GM18526 (cell line): Measurements from ENCODE around the gene PMP22.

Experiments
- POLR2A ChIP-seq: IDR thresholded peaks from 3 replicates; pipeline ENCODE4 v1.6.1; 2011; ENCODE audit not compliant: insufficient read length; ENCODE audit errors: extremely low read depth

PMP22 gene

GRCh38 chr17:15285466-15285865, 20.3 kb upstream of the PMP22 start:
- no peak for TF ChIP-seq POLR2A

- TF ChIP-seq POLR2A, result no peak
Measured at GRCh38 chr17:15284537-15284936, 19.4 kb upstream of the PMP22 start.

DNA sequence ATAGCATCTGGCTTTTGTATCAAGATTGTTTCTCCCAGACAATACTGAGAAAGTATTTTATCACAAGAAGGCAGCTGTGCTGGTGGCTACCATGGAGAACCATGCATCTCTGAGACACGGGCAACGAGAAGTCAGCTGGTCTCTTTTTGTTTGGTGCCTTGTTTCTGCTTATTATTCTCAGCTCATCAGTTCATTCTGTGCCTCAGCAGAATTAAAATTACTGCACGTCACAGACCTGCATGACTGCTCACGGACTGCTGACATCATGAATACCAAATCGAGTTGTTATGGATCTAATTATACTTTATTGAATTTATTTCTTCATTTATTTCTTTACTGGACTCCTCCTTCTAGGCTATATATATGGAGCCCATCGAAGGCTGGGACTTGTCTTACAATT, 19.0 kb upstream of the PMP22 start:
- TF ChIP-seq POLR2A, result no peak

DNA sequence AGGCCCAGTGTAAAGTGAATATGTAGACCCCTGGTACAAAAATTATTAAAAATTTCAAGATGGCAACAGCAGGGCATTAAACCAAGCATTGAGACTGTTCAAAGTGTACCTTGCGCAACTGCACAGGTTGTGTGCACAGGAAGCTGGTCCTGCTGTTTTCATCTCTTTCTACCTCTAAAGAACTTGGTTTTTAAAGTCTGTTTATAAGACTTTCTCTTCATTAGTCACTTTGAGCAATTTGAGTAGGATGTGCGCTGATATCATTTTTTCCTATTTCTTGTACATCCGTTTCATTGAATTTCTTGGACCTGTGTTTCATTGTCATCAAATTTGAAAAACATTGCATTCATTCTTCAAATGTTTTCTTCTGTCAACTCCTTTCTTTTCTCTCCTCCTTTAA, 16.8 kb upstream of the PMP22 start:
- no peak for TF ChIP-seq POLR2A

DNA sequence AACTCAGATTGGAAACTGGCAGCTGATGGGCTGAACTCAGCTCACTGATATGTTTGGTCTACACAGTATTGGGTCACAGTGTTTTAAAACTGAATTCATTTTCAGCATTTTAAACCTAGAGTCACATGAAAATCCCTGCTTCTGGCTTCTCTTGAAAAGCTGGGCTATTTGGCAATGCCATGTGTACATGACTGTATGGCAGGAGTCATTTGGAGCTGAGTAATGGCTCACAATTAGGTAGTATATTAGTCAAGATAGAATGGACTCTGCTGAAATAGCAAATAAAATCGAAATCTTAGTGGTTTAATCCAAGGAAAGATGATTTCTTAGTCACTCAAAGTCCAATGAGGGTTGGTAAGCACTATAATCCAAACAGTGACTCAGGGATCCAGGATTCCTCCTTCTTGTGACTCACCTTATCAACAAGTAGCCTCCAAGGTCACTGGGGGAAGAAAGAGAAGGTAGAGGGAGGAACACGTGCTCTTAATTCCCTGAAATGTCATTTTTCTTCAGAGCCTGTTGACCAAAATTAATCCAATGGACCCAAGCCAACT, 13.9 kb upstream of the PMP22 start:
- TF ChIP-seq POLR2A, result no peak

DNA sequence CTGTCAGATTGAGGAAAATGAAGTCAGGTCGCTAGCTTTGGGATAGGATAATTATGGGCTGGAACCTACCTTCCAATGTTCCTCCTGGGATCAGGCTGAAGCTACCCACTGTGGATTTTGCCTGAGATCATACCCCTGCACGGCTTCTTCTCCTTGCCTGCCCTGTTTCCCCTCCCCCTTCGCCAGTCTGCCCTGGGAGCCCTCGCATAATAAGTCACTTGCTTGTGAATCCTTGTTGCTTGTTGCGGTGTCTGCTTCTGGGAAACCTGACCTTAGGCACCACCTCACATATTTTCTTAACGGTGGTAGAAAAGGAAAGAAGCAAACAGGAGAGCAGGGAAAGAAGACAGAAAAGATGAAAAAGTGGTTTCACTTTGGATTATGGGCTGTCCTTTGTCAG, 13.3 kb upstream of the PMP22 start:
- no peak for TF ChIP-seq POLR2A

GRCh38 chr17:15274017-15274416, 8.9 kb upstream of the PMP22 start:
- no peak for TF ChIP-seq POLR2A

GRCh38 chr17:15273141-15273793, 8.1 kb upstream of the PMP22 start:
- TF ChIP-seq POLR2A, result no peak

GRCh38 chr17:15271741-15272140, 6.6 kb upstream of the PMP22 start:
- TF ChIP-seq POLR2A, result no peak

- TF ChIP-seq POLR2A, result no peak
Measured at GRCh38 chr17:15270628-15271381, 5.7 kb upstream of the PMP22 start.

- TF ChIP-seq POLR2A, result no peak
Measured at GRCh38 chr17:15269780-15270089, 4.6 kb upstream of the PMP22 start.

GRCh38 chr17:15269087-15269779, 4.1 kb upstream of the PMP22 start:
- no peak for TF ChIP-seq POLR2A

DNA sequence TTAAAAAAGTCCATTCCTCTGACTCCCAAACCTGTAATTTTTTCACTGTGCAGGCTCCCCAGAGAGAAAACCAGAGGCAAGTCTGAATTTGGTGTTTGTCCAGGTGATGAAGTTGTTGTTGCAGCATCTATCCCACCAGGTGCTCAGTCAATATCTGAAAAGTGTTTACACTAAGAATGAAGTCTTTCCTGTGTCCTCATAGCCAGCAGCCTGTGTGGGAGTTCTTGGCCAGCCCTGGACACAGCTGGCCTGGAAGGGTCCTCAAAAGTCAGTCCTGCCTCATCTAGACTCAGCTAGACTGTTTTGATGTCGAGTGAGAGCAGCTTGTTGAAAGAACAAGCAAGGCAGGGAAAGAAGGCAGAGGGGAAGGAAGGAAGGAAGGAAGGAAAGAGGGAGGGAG, 3.3 kb upstream of the PMP22 start:
- TF ChIP-seq POLR2A, result no peak

GRCh38 chr17:15267996-15268395, 2.9 kb upstream of the PMP22 start:
- no peak for TF ChIP-seq POLR2A

DNA sequence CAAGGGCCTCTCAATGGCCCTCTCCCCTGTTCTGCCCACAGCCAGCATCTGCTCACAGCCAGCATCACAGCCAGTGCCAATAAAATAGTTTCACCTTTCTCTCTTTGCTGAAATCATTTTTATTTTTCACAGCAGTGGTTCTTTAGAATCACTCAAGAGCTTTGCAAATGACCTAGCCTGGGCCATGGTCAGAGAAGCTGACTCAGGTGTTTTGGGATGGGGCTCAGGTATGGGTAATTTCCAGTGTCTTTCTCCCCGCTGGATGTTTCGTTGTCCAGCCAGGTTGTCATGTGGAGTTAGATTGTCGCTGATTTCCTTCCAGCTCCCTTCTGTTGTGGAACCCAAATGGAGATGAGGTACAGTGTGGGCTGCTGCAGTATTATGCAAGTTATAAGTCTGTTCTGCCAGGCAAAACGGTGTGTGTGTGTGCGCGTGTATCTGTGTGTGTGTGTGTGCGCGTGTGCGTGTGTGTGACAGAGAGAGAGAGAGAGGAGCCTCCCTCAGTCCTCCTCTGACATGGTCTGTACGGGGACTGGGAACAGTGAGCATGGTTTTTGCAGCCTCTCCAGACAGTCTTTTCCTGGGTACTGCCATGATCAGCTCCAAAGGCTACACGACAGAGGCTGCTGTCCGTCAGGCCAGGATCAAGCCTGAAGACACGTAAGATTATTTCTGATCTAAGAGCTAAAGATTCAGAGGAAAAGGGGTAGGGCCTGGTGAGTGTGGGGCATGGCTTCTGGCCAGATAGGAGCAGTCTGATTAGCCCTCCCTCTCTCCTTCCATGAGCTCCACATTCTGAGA, 1.4 kb upstream of the PMP22 start:
- no peak for TF ChIP-seq POLR2A

DNA sequence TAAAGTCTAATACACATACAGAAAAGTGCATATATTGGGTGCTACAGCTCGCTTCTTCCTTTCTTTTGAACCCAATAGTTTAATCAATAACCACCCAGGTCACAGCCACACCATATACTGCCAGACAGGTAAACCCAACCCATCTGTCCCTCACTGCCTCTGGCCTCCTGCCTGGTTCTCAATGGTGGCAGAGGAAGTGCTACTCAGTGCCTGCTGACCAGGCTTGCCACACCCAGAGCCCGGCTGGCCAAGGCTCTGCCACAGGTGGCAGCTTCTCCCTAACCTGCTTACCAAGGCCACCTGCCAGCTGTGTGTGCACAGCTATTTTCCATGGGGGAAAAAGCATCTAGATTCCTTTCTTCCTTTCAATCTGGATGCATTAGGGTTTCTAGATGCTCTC, 584 bp downstream of the PMP22 start:
- no peak for TF ChIP-seq POLR2A

GRCh38 chr17:15263680-15264079, 1.4 kb downstream of the PMP22 start:
- TF ChIP-seq POLR2A, result no peak
